GM18505 (cell line): Measurements from ENCODE around the gene C22orf31.

Experiments
- ATAC-seq: cut with Tn5 transposase; IDR thresholded peaks from one replicate; pipeline ENCODE4 v1.9.1; 2021; ENCODE audit not compliant: unreplicated experiment
- POLR2A ChIP-seq: IDR thresholded peaks from 4 replicates; pipeline ENCODE4 v1.6.1; 2011; ENCODE audit warnings: borderline replicate concordance; ENCODE audit not compliant: insufficient read depth, insufficient read length; ENCODE audit errors: extremely low read depth

The C22orf31 gene

GRCh38 chr22:29023172-29023796, 38.3 kb downstream of the C22orf31 start:
- no peak for ATAC-seq
- no peak for TF ChIP-seq POLR2A

DNA sequence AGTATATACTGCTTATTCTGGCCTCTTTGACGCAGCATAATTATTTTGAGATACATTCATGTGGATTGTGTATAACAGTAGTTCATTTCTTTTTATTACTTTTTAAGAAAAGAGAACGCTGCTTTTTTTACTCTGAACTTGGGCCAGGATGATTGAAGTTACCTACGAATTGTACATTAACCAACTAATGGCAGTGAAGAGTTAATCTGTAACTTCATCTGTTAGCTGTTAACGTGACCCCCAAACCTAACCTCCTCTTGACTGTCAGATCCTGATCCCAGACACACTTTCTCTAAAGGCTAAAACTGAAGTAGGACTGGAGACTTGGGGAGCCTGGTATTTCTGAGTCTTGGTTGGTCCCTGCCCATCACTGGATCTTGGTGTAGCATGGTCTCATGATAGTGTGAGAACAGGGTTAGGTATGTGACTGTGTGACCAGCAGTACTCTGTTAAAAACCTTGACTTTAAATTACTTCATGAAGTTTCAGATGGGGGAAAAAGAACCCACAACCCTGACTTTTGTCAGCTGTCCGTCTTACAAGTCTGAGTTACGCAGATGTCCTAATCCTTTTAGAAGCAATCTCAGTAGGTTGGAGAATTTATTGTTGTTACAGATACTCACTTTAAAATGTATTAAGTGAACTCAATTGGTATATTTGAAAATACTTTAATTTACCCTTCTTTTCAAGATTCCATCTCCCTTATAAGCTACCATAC, 39.4 kb downstream of the C22orf31 start:
- no peak for ATAC-seq
- no peak for TF ChIP-seq POLR2A

DNA sequence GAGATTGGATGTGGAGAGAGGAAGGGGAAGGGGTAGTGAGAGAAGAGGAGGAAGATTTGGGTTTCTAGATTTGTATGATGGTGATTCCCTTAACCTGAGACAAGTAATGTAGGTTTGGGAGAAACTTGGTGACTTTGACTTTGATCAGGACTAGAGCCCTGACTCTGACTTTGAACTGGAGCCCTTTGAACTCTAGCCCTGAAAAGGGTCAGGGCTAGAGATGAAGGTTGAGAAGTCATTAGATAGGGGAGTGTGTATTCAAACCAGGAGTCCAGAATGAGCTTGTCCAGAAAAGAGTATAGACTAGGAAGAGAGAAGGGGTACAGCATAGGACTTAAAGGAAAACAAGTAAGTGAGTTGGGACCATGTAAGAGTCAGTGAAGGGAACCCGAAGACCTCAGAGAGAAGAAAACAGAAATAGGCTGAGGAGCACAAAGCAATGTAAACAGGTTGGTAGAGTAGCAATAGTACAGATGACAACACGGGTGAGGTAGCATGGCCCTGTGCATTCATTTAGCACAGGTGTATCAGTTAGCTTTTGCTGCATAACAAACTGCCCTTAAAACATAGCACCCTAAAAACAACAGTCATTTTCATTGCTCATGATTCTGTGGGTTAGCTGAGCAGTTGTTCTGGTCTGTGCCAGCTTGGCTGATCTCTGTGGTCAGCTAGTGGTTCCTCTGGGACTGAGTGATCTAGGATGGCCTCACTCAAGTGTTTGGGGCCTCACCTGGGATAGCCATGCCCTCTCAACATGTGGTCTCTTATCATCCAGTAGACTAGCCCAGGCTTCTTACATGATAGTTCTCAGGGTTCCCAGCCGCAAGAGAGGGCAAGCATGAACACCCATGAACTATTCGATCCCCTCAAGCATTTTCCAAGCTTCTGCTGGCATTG, 43.1 kb downstream of the C22orf31 start:
- no peak for TF ChIP-seq POLR2A

GRCh38 chr22:29016067-29016938, 45.3 kb downstream of the C22orf31 start:
- no peak for ATAC-seq
- no peak for TF ChIP-seq POLR2A

More for the DNA sequence above, 43.1 kb downstream of the C22orf31 start:
- ATAC-seq: no peak

GRCh38 chr22:29014773-29015172, 46.9 kb downstream of the C22orf31 start:
- TF ChIP-seq POLR2A: no peak
- ATAC-seq: no peak

DNA sequence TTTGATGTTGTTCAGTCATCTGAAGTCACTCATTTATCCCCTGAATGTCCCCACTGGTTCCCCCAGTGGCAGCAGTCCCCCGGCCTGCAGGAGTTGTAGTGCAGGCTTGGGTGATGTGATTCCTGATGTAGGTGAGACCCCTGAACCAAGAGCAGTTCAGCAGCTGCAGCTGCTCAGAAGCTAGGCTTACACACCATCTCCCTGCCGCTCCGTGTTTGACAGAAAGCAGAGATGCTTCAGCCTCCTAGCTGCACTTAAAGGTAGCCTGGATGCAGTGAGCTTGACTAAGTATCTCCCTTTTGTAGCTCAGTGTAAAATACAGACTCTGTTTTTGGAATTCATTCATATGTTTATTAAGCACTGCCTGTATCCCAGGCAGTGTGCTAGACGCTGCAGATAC, 47.3 kb downstream of the C22orf31 start:
- TF ChIP-seq POLR2A: no peak
- no peak for ATAC-seq

DNA sequence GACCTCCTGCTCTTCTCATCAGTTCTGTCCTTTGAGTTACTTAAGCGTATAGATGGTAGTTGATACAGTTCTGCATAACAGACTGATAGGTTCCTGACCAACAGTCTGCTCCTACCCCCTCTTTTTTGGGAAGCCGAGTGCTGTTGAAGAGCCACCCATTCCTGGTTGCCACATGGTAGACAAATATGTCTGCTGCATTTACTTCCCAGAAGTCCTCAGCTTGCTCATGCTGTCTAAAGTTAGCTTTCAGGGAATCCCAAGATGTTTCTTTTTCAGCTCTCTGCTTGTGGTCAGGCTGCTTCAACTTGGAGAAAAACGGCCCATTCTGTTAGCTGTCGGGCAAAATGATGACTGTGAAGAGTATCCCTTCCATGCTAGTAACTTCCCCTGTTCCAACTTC, 48.7 kb downstream of the C22orf31 start:
- no peak for TF ChIP-seq POLR2A
- ATAC-seq: no peak

GRCh38 chr22:29012101-29012433, 49.6 kb downstream of the C22orf31 start:
- no peak for TF ChIP-seq POLR2A
- no peak for ATAC-seq

GRCh38 chr22:29011240-29012100, 50.2 kb downstream of the C22orf31 start:
- no peak for ATAC-seq
- TF ChIP-seq POLR2A: no peak

- no peak for TF ChIP-seq POLR2A
- no peak for ATAC-seq
Measured at GRCh38 chr22:29009148-29009547, 52.5 kb downstream of the C22orf31 start.
